Measurements from ENCODE around the gene DOCK8.

DNA sequence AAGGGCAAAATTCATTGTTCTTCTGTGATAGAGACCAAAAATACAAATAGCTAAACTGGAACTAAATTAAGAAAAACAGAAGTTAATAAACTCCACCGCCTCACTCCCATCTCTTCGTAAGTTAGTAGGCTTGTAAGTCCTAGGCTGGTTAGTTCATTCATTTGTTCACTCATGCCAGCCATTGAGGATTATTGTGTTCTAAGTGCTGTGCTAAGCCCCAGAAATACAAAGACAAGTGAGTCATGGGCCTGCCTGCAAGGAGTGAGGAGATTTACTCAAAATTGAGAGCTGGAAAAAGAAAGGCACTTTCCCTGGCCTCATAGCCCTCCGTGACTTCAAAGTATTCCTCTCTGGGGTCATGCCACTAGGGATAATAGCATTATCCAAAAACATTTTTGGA, 8.5 kb downstream of the DOCK8 start:
- TF ChIP-seq NCOA2 (CRISPR knock-in tag; IDR thresholded peaks at IDR 0.05) (no peak), NFE2L2 (IDR thresholded peaks at IDR 0.05; ENCODE audit: low read length) (no peak), SIN3A (IDR thresholded peaks at IDR 0.05; ENCODE audit: borderline replicate concordance, low read depth, low read length) (no peak), ZFX (CRISPR knock-in tag; IDR thresholded peaks at IDR 0.05; ENCODE audit: low read depth) (no peak)
